GM19239 (cell line): Measurements from ENCODE around the gene CEP70.
"Not testable (repeated sequence)": the region's sequence is repeated elsewhere in the genome, so short reads cannot be mapped to it uniquely, and the experiment has no call there.

Experiments used
- DNase-seq: peaks from one replicate; pipeline ENCODE4 v3.0.0; 2011; ENCODE audit warnings: low spot score; ENCODE audit not compliant: insufficient read length
- FAIRE-seq: peaks from 2 replicates; lab custom pipeline; 2011; peaks lifted over from hg19 to GRCh38; lab: Jason Lieb, UNC

CEP70 gene

DNA sequence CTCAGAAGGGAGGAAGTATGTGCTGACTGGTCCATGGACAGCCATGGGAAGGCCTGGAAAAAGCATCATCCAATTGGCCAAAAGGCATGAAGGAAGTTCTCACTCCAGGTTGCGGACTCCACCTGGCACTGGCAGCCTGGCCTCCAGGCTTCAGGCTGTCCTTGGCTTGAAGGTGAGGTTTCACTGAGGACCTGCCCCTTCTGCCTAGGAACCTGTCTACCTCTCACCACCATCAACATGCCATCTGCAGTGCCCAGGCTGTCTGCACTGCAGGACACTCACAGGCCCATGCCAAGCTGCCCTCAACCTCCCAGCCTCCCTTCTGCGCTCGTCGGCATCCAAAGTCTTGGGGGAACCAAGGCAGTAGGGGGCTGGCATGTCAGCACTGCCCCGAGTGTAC, 51.1 kb downstream of the CEP70 start:
- no peak for FAIRE-seq

DNA sequence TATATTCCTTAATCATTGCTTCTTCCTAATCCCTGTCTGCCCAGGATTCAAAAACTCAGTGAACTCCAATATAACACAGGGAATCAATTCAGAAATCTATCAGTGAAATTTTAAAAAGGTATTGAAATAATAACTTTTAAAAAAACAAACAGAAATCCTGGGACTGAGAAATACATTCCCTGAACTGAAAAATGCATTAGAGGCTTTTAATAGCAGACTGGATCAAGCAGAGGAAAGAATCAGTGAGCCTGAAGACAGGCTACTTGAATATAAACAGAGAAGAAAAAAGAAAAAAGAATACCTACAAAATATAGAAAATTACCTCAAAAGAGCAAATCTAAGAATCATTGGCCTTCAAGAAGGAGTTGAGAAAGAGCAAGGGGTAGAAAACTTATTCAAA, 54.7 kb downstream of the CEP70 start:
- DNase-seq (no peak), FAIRE-seq (no peak)

More for the DNA sequence above, 51.1 kb downstream of the CEP70 start:
- DNase-seq = no peak

DNA sequence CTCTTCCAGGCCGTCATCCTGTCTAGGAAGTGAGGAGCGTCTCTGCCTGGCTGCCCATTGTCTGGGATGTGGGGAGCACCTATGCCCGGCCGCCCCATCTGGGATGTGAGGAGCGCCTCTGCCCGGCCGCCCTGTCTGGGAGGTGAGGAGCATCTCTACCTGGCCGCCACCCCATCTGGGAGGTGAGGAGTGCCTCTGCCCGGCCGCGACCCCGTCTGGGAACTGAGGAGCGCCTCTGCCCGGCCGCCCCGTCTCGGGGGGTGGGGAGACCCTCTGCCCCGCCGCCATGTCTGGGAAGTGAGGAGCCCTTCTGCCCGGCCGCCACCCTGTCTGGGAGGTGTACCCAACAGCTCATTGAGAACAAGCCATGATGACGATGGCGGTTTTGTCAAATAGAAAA, 72.6 kb downstream of the CEP70 start:
- not testable (repeated sequence) for FAIRE-seq, DNase-seq

DNA sequence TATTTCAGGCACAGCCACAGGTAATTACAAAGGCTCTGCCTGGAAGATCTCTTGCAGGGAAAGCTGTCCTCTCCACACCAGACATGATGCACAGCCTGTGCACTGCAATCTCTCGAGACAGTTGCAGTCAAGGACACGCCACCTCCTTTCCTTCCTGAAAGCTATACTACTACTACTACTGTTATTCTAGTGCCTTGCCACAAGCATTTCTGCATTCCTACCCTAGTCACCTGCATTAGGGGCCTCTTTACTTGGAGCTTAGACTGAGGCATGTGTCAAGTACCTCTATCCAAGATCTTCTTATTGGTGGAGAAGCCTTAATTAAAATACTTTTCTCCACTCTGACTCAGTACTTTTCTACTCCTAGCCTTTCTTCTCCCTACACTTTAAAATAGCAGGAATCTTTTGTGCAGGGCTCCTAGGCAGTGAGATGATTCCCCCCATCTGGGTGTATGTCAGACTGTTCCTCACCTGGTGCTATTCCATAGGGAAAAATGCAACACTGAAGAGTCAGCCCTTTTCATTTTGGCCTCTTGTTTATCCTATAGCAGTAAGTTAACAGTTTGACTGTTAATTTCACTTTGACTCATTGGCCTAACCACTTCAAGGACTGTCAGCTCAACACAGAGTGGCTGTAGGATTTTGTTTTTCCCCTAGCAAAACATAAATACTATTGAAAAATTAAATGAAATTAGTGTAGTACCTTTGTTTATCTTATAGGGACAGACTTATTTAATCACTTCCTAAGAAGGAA, 80.8 kb downstream of the CEP70 start:
- FAIRE-seq (no peak), DNase-seq (no peak)

DNA sequence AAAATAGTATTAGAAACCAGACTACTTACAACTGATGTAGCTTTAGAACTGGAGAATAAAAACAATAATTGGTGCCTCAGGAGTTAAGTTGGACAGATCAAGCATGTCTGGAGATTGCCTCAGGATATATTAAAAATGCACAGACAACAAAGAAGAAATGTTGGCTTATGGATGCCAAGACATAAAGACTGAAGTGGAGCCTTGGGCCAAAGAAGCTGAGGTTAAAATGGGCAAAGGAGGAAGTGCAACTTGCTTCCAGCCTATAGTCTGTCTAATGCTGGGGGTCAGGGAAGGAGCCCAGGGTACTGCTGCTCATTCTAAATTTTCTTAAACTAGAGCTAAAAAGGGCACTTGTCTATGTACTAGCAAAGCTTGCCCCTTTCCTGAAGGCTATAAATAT, 82.1 kb downstream of the CEP70 start:
- FAIRE-seq (no peak), DNase-seq (no peak)

DNA sequence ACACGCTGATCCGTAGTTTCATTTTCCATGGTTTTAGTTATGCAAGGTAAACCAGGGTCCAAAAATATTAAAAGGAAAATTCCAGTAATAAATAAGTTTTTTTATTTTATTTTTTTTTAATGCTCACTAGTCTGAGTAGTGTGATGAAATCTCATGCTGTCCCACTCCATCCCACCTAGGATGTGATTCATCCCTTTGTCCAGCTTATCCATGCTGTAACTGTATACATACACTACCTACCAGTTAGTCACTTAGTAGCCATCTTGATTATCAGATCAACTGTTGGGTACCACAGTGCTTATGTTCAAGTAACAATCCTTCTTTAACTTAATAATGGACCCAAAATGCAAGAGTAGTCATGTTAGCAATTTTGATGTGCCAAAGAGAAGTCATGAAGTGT, 84.5 kb downstream of the CEP70 start:
- no peak for FAIRE-seq
- DNase-seq = no peak

DNA sequence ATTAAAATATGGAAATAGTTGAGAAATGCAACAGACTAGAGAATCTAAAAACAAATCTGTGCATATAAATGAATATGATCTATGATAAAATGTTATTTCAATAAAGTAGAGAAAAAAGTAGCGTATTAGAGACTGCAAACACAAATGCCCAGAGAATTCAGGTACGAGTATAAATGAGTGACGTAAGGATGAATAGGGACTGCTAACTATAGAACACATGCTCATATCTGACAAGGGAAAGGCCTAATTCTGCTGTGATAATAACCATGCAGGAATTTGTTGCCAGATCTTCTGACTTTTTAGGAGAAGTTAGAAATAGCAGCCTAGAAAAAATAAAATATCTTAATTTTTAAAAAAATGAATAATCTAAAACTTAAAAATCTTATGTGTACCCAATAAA, 86.5 kb downstream of the CEP70 start:
- no peak for DNase-seq
- FAIRE-seq = no peak

DNA sequence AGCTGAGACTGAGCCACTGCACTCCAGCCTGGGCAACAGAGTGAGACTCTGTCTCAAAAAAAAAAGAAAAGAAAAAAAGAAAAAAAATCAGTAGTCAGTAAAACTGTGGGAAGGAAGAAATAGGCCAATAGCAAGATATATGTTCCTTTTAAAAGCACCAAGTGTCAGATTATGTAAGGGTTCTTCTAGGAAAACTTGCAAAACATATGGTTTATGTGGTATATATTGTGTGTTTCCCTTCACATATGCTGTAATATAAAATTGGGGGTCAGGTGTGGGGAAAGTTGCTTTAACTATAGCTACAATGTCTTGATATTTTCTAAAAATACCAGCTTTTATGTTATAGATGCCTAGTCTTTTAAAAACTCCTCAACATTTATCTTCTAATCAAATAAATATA, 95.1 kb downstream of the CEP70 start:
- FAIRE-seq (no peak), DNase-seq (no peak)

DNA sequence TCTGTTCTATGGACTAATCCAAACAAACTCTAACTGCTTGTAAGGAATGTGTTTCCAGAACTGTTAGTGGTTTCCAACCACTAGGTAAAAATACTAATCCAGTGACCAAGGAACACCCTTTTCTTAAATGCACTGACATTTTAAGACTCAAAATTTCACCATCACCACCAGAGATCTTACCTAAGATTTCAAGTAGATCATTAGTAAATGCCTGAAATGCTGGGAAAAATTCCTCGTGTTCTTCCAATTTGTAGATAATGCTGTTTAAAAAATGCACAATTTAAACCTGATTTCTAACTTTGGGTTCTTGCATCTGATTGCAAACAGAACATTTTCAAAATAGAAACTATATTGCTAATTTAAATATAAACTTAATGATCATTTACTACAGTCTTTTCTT, 96.2 kb downstream of the CEP70 start:
- DNase-seq (no peak), FAIRE-seq (no peak)

DNA sequence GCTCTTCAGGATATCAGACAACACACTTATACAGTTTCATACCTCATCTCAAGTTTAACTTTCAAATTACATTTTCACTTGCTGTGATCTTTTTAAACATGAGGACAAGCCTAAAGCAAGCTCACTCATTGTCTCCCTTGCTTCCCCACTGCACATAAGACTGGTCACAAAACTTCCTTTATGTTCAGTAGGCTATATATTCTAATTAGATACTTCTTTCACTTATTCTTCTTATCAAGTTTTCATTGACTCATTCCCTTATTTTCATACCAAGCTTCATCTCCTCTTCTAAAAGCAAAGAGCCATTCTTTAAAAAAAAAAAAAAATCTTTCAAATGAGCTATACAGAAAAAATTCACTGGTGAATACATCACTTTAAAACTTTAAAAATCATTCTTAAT, 97.0 kb downstream of the CEP70 start:
- FAIRE-seq (no peak), DNase-seq (no peak)

DNA sequence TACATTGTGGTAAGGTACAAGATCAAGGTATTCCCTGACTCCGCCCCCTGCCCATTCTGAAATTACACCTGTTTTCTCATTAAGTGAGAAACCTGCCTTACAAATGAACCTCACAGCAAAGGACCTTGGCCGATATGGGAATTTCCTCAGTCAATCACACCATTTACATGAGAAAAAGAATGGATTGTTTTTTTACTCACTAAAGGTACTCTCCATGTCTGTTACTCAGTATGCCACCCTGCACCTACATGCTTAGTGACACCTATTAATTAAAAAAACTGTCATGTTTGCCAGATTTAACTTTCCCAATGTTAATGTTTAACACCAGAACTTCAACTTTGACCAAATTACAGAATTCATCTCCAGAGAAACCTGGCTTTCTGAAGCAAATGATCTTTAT, 97.6 kb downstream of the CEP70 start:
- no peak for FAIRE-seq
- DNase-seq = no peak

DNA sequence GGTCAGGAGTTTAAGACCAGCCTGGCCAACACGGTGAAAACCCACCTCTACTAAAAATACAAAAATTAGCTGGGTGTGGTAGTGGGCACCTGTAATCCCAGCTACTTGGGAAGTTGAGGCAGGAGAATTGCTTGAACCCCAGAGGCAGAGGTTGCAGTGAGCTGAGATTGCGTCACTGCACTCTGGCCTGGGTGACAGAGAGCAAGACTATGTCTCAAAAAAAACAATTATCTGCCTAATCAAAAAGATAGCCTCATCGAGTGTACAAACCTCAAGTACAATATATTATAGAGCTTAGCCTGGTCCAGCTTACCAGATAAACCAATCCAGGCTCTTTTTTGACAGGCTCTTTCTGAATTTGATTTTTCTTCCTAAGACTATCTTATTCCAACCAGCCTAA, 98.4 kb downstream of the CEP70 start:
- not testable (repeated sequence) for DNase-seq, FAIRE-seq

DNA sequence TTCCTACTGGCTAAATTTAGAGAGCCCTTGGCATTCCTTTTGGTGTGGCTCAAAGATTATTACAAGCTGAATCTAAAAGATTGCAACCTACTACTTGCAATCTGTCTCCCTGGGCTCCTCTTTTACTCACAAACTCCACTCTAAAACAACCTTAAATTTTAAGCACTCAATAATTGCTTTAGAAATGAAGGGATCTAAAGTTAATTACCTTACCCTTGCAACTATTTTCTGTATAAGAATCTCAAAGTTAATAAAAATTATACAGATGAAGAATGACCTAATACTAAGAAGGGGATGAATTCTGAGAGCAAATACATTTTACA, 99.5 kb downstream of the CEP70 start:
- DNase-seq (no peak), FAIRE-seq (no peak)

DNA sequence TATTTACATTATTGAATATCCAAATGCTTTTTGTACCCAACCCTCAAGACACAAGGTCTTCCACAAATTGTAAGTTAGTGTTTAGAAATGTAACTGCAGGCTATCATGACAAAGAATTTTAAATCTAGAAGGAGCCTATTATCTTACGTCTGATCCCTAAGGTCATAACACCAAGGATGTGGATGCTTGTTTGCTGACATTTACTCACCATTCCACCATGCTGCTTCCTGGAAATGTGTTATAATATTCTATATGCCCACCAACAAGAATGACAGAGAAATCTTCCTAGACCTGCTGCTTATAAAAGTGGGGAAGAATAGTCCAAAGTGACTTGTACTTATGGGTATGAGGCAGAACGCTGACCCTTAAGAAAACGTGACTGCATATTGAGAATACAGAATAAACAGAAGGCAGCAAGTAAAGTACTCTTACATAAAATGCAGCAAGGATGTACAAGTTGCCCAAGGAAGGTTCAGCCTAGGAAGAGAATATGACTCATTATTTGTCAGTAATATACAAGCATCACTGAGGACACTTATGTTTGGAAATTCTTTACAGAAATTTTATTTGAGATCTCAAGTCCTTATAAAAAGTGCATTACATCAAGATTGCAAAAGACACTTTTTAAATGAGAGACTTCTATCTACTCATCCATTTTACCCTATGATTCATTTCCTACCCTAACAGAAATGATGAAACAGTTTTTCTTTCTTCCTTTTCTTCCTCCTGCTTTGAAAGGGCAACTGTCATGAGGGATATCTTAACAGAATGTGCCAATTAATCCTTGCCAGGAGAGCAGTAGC, 100.1 kb downstream of the CEP70 start:
- FAIRE-seq (no peak), DNase-seq (no peak)

DNA sequence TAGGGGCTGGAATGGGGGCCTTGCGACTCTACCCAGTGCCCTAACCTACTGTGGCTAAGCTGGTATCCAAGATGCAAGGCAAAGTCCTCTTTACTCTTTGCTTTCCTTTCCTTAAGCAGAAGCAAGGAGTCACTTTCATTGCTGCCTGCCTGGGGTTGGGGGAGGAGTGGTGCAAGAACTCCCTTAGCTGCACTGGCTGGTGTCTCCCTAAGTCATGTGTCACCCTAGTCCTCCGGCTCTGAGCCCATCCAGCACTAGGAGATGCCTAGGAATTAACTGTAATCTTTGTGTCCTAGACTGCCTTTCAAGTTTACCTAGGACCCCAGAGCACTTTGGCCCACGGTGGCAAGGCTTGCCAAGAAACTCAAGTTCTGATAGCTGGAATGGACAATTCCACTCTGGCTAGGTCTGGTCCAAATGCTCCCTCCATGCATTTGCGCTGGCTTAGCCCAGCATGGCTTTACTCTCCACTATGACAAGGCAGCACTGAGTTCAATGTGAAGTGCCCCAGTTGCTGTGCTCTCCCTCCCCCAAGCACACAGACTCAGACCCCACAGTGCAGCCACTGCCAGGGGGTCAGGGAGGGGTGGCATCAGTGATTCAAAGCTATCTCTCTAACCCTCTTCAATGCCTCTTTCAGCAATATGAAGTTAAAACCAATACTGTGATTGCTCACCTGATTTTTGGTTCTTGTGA, 100.9 kb downstream of the CEP70 start:
- DNase-seq (no peak), FAIRE-seq (no peak)

DNA sequence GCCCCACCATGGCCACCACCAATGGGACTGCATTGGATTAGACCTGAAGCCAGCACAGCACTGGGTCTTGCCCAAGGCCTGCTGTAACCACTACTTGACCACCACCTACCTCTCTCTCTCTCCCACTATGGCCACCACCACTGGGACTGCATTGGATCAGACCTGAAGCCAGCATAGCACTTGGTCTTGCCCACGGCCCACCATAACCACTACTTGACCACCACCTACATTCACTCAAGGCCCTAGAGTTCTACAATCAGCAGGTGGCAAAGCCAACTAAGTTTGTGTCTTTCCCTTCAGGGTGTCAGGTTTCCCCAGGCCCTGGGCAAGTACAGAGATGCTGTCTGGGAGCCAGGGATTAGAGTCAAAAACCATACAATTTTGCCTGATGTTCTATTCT, 102.1 kb downstream of the CEP70 start:
- FAIRE-seq (no peak), DNase-seq (no peak)

DNA sequence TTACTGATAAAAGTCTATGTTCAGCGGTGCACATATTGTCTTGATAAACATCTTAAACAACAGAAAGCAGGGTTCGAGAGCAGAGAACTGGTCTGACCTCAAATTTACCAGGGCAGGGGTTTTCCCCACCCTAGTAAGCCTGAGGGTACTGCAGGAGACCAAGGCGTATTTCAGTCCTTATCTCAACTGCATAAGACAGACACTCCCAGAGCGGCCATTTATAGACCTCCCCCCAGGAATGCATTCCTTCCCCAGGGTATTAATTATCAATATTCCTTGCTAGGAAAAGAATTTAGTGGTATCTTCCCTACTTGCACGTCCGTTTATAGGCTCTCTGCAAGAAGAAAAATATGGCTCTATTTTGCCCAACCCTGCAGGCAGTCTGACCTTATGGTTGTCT, 107.5 kb downstream of the CEP70 start:
- FAIRE-seq = not testable (repeated sequence)

DNA sequence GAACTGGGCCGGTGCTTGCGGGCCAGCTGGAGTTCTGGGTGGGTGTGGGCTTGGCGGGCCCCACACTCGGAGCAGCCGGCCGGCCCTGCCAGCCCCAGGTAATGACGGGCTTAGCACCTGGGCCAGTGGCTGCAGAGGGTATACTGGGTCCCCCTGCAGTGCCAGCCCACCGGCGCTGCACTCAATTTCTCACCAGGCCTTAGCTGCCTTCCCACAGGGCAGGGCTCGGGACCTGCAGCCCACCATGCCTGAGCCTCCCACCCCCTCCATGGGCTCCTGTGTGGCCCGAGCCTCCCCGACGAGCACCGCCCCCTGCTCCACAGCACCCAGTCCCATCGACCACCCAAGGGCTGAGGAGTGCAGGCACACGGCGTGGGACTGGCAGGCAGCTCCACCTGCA, 109.4 kb downstream of the CEP70 start:
- FAIRE-seq, DNase-seq: not testable (repeated sequence)

More for the DNA sequence above, 107.5 kb downstream of the CEP70 start:
- DNase-seq = not testable (repeated sequence)

DNA sequence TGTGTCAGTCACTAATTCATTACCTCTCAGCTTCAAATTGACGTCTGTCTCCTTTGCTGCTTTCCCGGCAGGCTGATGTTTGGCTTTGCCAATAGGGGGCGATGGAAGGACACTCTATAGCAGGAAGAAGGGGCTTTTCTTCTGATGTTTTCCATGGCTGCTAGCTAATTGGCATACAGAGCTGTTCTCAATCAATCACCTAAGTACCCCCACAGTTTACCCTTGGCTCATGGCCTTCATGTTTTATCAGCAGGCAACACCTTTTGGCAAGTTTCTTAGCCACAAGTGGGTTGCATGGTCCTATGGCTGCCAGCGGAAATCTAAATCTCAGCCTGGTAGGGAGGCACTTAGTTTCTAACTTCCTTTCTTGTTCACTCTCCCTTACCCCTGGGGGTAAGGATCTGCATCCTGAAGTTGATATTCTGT, 114.6 kb downstream of the CEP70 start:
- DNase-seq (peak; percentile 62), FAIRE-seq (peak; percentile 80)

DNA sequence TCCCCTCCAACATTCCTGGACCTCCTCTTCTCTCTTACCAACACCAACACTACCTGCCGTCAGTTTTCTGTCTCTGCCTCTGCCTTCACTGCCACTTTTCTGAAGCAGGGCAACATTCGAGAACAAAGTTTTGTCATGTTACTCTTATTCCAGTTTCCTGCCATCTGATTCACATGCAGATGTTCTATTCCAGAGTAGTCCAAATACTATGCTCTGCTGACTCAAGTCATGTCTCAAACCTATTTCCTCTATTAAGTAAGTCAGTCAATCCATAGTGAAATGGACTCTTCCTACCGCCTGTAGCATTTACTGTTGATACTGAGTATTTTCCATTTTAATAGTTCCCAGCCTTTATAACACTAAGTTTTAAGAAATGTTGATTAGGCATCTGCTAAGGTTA, 116.3 kb downstream of the CEP70 start:
- FAIRE-seq = no peak

DNA sequence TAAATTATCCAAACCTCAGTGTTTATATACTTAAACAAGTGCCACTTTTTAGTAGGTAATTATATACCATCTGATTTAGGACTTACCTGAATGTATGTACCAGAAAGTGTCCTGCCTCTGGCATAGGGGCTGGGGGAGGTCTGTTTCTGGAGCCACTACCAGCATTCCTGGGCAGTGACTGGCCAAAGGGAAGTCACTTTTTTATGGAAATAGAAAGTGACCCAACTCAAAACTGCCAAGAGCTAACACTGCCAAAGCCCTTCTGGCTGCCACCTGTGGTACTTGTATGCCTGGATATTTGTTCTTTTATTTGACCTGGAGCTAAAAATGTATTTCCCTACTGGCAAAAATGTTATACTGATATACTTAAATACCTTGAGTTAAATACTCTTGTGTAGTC, 116.9 kb downstream of the CEP70 start:
- no peak for FAIRE-seq
- DNase-seq = no peak

More for the DNA sequence above, 116.3 kb downstream of the CEP70 start:
- DNase-seq = no peak
